ENCODE results near the gene DECR2. TPM values are rescaled to one million over a fixed set of nuclear protein-coding genes. Genes with fewer than 3 reads are reported as not detected.
A peak's percentile ranks its signal among the peaks of the same experiment; 100 is the strongest.

Gene DECR2
- total and polyA plus RNA-seq, 2 of the 13 experiments (the other 11 are each of a cell fraction or from before 2014, with no cell fraction given): 36.3 to 44.6 TPM

DNA sequence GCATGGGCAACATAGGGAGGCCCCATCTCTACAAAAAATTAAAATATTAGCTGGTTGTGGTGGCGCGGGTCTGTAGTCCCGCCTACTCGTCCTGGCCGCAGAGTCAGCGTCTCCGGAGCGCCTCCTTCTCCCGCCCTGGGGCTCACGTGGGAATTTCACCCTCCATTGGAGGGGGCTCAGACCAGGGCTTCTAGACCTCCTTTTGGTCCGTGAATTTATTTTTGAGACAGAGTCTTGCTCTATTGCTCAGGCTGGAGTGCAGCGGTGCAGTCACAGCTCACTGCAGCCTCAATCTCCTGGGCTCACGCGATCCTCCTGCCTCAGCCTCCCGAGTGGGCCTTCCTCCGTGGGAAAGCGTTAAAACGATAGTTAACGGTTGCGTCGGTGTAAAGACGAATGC, 5.1 kb upstream of the DECR2 start (continued):
- TF ChIP-seq, protein P1, sequence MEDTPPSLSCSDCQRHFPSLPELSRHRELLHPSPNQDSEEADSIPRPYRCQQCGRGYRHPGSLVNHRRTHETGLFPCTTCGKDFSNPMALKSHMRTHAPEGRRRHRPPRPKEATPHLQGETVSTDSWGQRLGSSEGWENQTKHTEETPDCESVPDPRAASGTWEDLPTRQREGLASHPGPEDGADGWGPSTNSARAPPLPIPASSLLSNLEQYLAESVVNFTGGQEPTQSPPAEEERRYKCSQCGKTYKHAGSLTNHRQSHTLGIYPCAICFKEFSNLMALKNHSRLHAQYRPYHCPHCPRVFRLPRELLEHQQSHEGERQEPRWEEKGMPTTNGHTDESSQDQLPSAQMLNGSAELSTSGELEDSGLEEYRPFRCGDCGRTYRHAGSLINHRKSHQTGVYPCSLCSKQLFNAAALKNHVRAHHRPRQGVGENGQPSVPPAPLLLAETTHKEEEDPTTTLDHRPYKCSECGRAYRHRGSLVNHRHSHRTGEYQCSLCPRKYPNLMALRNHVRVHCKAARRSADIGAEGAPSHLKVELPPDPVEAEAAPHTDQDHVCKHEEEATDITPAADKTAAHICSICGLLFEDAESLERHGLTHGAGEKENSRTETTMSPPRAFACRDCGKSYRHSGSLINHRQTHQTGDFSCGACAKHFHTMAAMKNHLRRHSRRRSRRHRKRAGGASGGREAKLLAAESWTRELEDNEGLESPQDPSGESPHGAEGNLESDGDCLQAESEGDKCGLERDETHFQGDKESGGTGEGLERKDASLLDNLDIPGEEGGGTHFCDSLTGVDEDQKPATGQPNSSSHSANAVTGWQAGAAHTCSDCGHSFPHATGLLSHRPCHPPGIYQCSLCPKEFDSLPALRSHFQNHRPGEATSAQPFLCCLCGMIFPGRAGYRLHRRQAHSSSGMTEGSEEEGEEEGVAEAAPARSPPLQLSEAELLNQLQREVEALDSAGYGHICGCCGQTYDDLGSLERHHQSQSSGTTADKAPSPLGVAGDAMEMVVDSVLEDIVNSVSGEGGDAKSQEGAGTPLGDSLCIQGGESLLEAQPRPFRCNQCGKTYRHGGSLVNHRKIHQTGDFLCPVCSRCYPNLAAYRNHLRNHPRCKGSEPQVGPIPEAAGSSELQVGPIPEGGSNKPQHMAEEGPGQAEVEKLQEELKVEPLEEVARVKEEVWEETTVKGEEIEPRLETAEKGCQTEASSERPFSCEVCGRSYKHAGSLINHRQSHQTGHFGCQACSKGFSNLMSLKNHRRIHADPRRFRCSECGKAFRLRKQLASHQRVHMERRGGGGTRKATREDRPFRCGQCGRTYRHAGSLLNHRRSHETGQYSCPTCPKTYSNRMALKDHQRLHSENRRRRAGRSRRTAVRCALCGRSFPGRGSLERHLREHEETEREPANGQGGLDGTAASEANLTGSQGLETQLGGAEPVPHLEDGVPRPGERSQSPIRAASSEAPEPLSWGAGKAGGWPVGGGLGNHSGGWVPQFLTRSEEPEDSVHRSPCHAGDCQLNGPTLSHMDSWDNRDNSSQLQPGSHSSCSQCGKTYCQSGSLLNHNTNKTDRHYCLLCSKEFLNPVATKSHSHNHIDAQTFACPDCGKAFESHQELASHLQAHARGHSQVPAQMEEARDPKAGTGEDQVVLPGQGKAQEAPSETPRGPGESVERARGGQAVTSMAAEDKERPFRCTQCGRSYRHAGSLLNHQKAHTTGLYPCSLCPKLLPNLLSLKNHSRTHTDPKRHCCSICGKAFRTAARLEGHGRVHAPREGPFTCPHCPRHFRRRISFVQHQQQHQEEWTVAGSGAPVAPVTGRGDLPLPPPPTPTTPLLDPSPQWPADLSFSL (CRISPR knock-in tag; IDR thresholded peaks at IDR 0.05): no peak
- TF ChIP-seq ZBTB1 (CRISPR knock-in tag; IDR thresholded peaks at IDR 0.05; ENCODE audit: borderline replicate concordance) (no peak), ZKSCAN8 (CRISPR knock-in tag; IDR thresholded peaks at IDR 0.05; ENCODE audit: borderline replicate concordance) (no peak), ZKSCAN5 (CRISPR knock-in tag; IDR thresholded peaks at IDR 0.05) (no peak), MAF1 (CRISPR knock-in tag; IDR thresholded peaks at IDR 0.05; ENCODE audit: borderline replicate concordance) (no peak), ZNF3 (CRISPR knock-in tag; IDR thresholded peaks at IDR 0.05) (0 out of 2 replicates have a peak, but pooled peaks have one; percentile 33), HDAC6 (IDR thresholded peaks at IDR 0.05; ENCODE audit: low read depth, low read length) (no peak), ZNF720 (CRISPR knock-in tag; IDR thresholded peaks at IDR 0.05) (no peak), ATF1 (CRISPR knock-in tag; IDR thresholded peaks at IDR 0.05) (no peak), ZC3H4 (CRISPR knock-in tag; IDR thresholded peaks at IDR 0.05; ENCODE audit: borderline replicate concordance) (no peak), CENPX (CRISPR knock-in tag; IDR thresholded peaks at IDR 0.05) (no peak), KDM5A (IDR thresholded peaks at IDR 0.05; ENCODE audit: borderline replicate concordance, low read length) (peak; percentile 30; the same call in 1 of the 2 replicates), PAWR (CRISPR knock-in tag; IDR thresholded peaks at IDR 0.05; ENCODE audit: borderline replicate concordance) (no peak), ZNF572 (CRISPR knock-in tag; IDR thresholded peaks at IDR 0.05) (no peak), ZNF24 (IDR thresholded peaks at IDR 0.05) (no peak), ZFP1 (CRISPR knock-in tag; IDR thresholded peaks at IDR 0.05) (no peak), MZF1 (CRISPR knock-in tag; IDR thresholded peaks at IDR 0.05; ENCODE audit: borderline replicate concordance) (no peak), POGZ (CRISPR knock-in tag; IDR thresholded peaks at IDR 0.05) (no peak), SSRP1 (CRISPR knock-in tag; IDR thresholded peaks at IDR 0.05) (no peak), KDM6A (CRISPR knock-in tag; IDR thresholded peaks at IDR 0.05; ENCODE audit: low read depth) (no peak), TRIM24 (CRISPR knock-in tag; IDR thresholded peaks at IDR 0.05) (no peak)
- TF ChIP-seq, protein P2, sequence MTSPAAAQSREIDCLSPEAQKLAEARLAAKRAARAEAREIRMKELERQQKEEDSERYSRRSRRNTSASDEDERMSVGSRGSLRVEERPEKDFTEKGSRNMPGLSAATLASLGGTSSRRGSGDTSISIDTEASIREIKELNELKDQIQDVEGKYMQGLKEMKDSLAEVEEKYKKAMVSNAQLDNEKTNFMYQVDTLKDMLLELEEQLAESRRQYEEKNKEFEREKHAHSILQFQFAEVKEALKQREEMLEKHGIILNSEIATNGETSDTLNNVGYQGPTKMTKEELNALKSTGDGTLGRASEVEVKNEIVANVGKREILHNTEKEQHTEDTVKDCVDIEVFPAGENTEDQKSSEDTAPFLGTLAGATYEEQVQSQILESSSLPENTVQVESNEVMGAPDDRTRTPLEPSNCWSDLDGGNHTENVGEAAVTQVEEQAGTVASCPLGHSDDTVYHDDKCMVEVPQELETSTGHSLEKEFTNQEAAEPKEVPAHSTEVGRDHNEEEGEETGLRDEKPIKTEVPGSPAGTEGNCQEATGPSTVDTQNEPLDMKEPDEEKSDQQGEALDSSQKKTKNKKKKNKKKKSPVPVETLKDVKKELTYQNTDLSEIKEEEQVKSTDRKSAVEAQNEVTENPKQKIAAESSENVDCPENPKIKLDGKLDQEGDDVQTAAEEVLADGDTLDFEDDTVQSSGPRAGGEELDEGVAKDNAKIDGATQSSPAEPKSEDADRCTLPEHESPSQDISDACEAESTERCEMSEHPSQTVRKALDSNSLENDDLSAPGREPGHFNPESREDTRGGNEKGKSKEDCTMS (CRISPR knock-in tag; conservative IDR thresholded peaks at IDR 0.05): no peak
- TF ChIP-seq, protein P3, sequence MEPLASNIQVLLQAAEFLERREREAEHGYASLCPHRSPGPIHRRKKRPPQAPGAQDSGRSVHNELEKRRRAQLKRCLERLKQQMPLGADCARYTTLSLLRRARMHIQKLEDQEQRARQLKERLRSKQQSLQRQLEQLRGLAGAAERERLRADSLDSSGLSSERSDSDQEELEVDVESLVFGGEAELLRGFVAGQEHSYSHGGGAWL (CRISPR knock-in tag; IDR thresholded peaks at IDR 0.05): 0 out of 2 replicates have a peak, but pooled peaks have one; percentile 38

All from HepG2 (cell line).